Muscle layer of duodenum (tissue), 2 donors: ENCODE results near the gene TMEM242.
A peak's percentile ranks its signal among the peaks of the same experiment; 100 is the strongest.

ENCODE experiments used
- H3K27ac ChIP-seq: one replicate; pipeline ENCODE4 v1.7.0; 2013; ENCODE audit warnings: mild to moderate bottlenecking, low read length
- H3K27me3 ChIP-seq: one replicate; pipeline ENCODE4 v1.7.0; 2013; ENCODE audit warnings: low read depth, mild to moderate bottlenecking, control low read depth, low read length
- H3K36me3 ChIP-seq, 2 donors: one replicate each; pipeline ENCODE4 v1.7.0; 2013; ENCODE audit warnings: low read length in 2 of 2, control low read depth in 1 of 2, mild to moderate bottlenecking in 1 of 2; ENCODE audit not compliant: insufficient read depth in 2 of 2, control insufficient read depth in 1 of 2
- H3K4me1 ChIP-seq, 2 donors: one replicate each; pipeline ENCODE4 v1.7.0; 2013; ENCODE audit warnings: low read length in 2 of 2, mild to moderate bottlenecking in 2 of 2, control low read depth in 1 of 2, moderate library complexity in 1 of 2; ENCODE audit not compliant: insufficient read depth in 2 of 2, control insufficient read depth in 1 of 2
- H3K4me3 ChIP-seq, 2 donors: one replicate each; pipeline ENCODE4 v1.7.0; 2013; ENCODE audit warnings: low read length in 2 of 2, low read depth in 1 of 2, mild to moderate bottlenecking in 1 of 2
- H3K9me3 ChIP-seq, 2 donors: one replicate each; pipeline ENCODE4 v1.7.0; 2013; ENCODE audit warnings: low read length in 2 of 2, control low read depth in 1 of 2, mild to moderate bottlenecking in 1 of 2; ENCODE audit not compliant: control insufficient read depth in 1 of 2
- donor health status: healthy.

Gene TMEM242

GRCh38 chr6:157245436-157245835 lies 77.9 kb downstream of the TMEM242 start:
- Histone ChIP-seq H3K4me1 (peaks cover 0 to 16% of the 10 kb centered on the region in 2 donors), H3K9me3 (peaks cover 0 to 2% of the 10 kb centered on the region in 2 donors), H3K36me3 (no peaks in the 10 kb centered on the region), H3K4me3 (no peak overlapping the region), H3K27ac (no peak overlapping the region), H3K27me3 (no peaks in the 10 kb centered on the region)

GRCh38 chr6:157244780-157245179 lies 78.5 kb downstream of the TMEM242 start:
- Histone ChIP-seq H3K36me3 (no peaks in the 10 kb centered on the region), H3K4me3 (no peak overlapping the region), H3K9me3 (peaks cover 0 to 2% of the 10 kb centered on the region in 2 donors), H3K27me3 (no peaks in the 10 kb centered on the region), H3K27ac (no peak overlapping the region), H3K4me1 (peaks cover 1 to 16% of the 10 kb centered on the region in 2 donors)

GRCh38 chr6:157244175-157244574 lies 79.1 kb downstream of the TMEM242 start:
- H3K27me3 ChIP-seq, result no peaks in the 10 kb centered on the region
- H3K4me1 ChIP-seq, result peaks cover 5 to 16% of the 10 kb centered on the region in 2 donors
- no peak overlapping the region for H3K27ac ChIP-seq
- H3K36me3 ChIP-seq, result no peaks in the 10 kb centered on the region
- H3K4me3 ChIP-seq, result no peak overlapping the region
- peaks cover 0 to 2% of the 10 kb centered on the region in 2 donors for H3K9me3 ChIP-seq

- no peaks in the 10 kb centered on the region for H3K36me3 ChIP-seq
- H3K4me1 ChIP-seq, result peaks cover 5 to 16% of the 10 kb centered on the region in 2 donors
- no peaks in the 10 kb centered on the region for H3K27me3 ChIP-seq
- peak overlapping the region; percentile 11 for H3K27ac ChIP-seq
- no peak overlapping the region for H3K4me3 ChIP-seq
- H3K9me3 ChIP-seq, result no peaks in the 10 kb centered on the region
Observed at GRCh38 chr6:157242791-157243190, 80.5 kb downstream of the TMEM242 start.

GRCh38 chr6:157240960-157241311 lies 82.4 kb downstream of the TMEM242 start:
- H3K4me1 ChIP-seq, result peaks cover 5 to 20% of the 10 kb centered on the region in 2 donors
- no peaks in the 10 kb centered on the region for H3K9me3 ChIP-seq
- H3K4me3 ChIP-seq, result no peak overlapping the region
- peak overlapping the region; percentile 45 for H3K27ac ChIP-seq
- H3K36me3 ChIP-seq, result no peaks in the 10 kb centered on the region
- H3K27me3 ChIP-seq, result no peaks in the 10 kb centered on the region

- Histone ChIP-seq H3K4me1 (peaks cover 5 to 20% of the 10 kb centered on the region in 2 donors), H3K36me3 (no peaks in the 10 kb centered on the region), H3K27ac (peak overlapping the region; percentile 45), H3K4me3 (peak overlapping the region; percentile 38 to 50), H3K9me3 (no peaks in the 10 kb centered on the region), H3K27me3 (no peaks in the 10 kb centered on the region)
Observed at GRCh38 chr6:157240059-157240959, 83.0 kb downstream of the TMEM242 start.

GRCh38 chr6:157239671-157240058 lies 83.7 kb downstream of the TMEM242 start:
- H3K4me1 ChIP-seq, result peaks cover 5 to 16% of the 10 kb centered on the region in 2 donors
- H3K27me3 ChIP-seq, result no peaks in the 10 kb centered on the region
- H3K36me3 ChIP-seq, result no peaks in the 10 kb centered on the region
- peak overlapping the region; percentile 38 to 50 for H3K4me3 ChIP-seq
- no peaks in the 10 kb centered on the region for H3K9me3 ChIP-seq
- peak overlapping the region; percentile 45 for H3K27ac ChIP-seq
